ENCODE measurements around the gene HOXD4.

Gene HOXD4

DNA sequence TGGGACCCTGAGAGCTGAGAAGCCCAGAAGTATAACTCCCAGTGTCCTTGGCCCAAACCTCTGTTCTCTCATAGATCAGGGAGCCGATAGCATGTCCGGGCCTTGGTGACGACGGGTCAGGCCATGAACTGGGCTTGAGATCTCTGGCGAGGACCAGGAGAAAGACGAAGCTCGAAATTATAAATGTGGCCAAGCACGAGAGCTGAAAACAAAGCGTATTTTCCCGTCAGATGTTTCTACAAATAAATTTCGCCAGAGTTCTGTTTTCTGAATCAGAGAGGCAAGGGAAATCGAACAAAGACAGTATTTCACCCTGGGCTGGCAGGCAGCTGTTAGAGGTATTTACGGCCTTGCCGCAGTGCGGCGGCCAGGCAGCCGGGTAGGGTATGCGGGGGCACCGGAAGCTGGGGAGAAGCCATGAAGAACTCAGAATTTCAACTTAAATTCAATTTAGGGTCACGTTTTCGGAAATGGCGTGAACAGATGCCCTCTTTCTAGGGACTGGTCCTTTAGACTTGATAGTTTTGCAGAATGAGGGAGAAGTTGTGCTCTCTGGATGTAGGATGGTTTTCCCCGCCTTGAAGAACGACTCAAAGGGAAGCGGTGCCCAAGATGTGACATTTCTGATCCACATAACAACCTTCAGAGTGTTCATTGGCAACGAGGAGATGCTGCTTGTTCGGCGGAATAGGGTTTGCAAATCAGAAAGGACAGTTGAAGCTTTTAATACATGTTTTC is 12.3 kb upstream of the HOXD4 start:
- TF ChIP-seq, protein P1, sequence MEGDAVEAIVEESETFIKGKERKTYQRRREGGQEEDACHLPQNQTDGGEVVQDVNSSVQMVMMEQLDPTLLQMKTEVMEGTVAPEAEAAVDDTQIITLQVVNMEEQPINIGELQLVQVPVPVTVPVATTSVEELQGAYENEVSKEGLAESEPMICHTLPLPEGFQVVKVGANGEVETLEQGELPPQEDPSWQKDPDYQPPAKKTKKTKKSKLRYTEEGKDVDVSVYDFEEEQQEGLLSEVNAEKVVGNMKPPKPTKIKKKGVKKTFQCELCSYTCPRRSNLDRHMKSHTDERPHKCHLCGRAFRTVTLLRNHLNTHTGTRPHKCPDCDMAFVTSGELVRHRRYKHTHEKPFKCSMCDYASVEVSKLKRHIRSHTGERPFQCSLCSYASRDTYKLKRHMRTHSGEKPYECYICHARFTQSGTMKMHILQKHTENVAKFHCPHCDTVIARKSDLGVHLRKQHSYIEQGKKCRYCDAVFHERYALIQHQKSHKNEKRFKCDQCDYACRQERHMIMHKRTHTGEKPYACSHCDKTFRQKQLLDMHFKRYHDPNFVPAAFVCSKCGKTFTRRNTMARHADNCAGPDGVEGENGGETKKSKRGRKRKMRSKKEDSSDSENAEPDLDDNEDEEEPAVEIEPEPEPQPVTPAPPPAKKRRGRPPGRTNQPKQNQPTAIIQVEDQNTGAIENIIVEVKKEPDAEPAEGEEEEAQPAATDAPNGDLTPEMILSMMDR (conservative IDR thresholded peaks at IDR 0.05; ENCODE audit: low read length): no peak
- H3K4me3 ChIP-seq (ENCODE audit: low read length): peak overlapping the region; percentile 80
- DNase-seq (ENCODE audit: low read depth): peak; percentile 63

DNA sequence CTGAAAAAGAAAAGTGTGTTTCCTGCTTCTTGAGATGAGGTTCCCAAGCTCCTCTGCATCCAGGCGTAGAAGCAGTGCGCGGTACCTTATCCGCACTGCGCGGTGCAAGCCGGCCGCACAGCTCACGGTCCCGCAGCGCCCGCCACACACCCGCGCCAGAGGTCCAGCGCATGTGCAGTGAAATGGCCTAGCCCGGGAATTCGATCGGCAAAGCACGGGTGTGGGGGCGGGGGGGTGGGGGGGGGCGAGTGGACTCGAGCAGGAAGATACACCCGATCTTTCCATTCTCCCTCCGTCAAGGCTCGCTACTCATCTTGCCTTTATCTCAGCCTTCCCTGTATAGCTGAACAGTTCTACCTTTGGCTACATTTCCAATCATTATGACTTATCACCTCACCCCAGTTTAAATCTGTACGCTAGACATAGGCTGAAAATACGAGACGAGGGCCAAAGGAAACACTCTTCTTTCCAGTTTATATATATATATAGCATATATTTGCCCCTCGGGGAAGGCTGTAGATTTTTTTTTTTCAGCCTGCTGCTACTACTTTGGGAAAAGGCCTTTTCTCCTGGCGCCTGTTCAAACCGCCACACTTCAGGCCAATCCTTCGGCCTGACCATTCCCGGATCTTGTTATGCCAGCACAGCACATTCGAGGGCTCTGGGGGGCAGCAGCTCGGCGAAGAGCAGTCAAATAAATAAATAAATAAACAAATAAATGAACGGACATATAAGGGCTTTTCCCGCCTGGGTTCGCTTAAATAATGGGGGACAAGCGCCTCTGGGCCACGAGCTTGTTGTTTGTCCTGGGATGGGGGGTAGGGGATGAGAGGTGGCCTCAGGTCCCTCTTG is 11.5 kb upstream of the HOXD4 start:
- peak; percentile 71 for DNase-seq (ENCODE audit: low read depth)
- H3K4me3 ChIP-seq (ENCODE audit: low read length): peak overlapping the region; percentile 80
- TF ChIP-seq, protein P1 (conservative IDR thresholded peaks at IDR 0.05; ENCODE audit: low read length): no peak

DNA sequence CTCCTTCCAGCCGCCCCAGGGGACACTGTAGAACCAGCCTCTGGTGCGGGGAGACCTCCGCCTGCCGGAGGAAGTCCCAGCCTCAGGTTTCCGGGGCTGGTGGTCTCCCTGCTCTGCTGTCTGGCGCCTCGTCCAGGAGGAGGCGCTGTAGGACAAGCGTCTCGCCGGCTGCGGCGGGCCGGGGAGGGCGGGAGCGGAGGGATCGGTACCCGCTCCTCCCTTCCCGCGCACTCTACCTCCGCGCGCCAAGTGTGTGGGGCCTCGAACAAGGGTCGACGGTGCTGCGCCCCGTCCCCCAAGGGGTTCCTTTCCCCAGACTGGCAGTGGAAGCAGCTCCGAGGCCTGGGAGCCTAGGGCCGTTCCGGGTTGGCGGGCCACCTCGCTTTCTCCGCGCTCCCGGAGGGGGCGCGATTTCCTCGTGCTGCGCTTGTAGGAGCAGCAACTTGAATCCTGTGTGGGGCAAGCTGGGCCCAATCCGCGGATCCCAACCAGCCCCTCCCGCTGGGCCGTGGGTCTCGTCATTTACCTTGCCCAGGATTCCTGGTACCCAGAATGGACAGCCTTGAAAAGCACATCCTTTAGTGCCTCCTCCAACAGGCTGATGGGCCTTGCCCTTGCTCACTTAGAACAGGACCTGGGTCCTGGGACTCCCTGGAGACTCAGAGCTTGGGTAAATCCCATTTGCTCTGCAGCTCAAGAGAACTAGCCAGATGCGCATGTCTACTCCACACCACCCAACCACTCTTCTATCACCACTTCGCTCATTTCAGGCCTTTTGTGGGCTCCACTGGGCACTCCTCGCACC is 10.6 kb upstream of the HOXD4 start:
- H3K4me3 ChIP-seq (ENCODE audit: low read length): peak overlapping the region; percentile 80
- TF ChIP-seq, protein P1 (conservative IDR thresholded peaks at IDR 0.05; ENCODE audit: low read length): peak; percentile 72
- peak; percentile 73 for DNase-seq (ENCODE audit: low read depth)

DNA sequence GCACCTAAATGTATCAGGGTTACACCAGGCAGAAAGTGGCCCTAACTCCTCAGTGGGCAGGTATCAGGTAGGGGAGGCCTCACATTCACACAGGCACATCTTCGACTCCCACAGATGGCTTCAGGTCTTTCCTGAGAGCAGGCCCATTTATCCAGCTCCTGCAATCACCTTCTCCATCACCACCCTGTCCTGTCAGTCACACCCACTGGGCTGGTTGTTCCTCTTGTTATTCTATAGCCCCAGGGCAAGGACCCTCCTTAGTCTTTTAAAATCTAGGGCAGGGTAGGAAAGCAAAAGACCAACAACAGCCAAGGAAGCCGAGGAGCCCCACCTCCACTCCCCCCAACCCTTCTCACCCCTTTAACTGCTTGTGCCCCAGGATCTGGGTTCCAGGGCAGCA is 9.1 kb upstream of the HOXD4 start:
- H3K4me3 ChIP-seq (ENCODE audit: low read length): no peak overlapping the region
- no peak for DNase-seq (ENCODE audit: low read depth)
- TF ChIP-seq, protein P1 (conservative IDR thresholded peaks at IDR 0.05; ENCODE audit: low read length): no peak

DNA sequence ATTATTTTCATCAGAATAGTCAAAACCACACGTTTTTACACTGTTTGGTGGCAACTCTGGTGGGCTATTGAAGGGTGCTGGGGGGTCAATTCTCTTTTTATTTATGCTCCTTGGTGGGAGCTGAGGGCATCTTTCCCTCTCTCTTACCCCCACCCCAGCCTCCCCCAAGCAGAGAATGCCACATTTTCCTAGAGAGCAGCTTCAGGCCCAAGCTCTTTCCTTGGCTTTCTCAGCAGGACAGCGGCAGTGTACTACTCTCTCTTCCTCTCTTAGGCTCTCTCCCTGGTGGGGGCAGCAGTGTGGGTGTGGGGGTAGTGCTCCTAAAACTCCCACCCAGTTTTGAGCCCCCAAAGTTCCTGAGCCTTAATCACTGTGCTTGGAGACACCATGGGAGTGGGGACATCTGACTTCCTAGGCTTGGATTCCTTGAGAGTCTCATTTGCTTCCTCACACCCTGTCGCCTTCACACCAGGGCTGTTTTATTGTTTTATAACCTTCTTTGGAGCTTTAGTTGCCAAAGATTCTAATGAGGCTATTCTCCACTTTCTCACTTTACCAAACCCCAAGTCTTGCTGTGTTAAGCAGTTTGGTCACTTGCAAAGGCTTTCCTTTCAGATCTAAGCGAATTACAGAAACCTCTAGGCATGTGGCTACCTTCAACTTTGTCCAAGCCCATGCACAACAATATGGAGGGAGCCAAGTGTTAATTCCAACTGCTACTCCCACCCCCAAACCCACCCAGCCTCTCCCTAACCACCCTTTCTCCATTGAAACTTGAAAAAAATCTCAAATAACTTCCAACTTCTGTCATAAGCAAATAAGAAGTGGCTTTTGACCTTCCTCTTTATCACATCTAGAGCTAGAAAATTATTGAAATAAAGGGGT is 6.0 kb upstream of the HOXD4 start:
- TF ChIP-seq, protein P1 (conservative IDR thresholded peaks at IDR 0.05; ENCODE audit: low read length): no peak
- no peak overlapping the region for H3K4me3 ChIP-seq (ENCODE audit: low read length)
- no peak for DNase-seq (ENCODE audit: low read depth)

DNA sequence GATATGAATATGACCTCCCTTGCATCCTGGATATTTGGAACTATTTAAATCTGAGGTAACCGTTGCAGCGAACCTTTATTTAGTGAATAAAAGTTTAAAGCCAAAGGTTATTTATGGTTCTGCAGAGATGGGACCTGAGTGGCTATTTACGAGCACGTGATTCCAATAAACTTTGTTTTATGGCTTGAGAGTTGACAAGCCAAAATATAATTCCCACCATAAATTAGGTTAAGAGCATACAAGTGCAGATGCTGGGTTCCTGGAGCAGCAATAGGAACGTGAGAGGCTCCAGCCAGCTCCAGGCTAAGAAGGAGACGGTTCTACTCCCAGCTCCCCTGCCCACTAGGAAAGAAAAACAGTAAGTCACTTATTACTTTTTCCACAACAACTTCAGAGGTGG is 5.2 kb upstream of the HOXD4 start:
- H3K4me3 ChIP-seq (ENCODE audit: low read length): no peak overlapping the region
- DNase-seq (ENCODE audit: low read depth): no peak
- TF ChIP-seq, protein P1 (conservative IDR thresholded peaks at IDR 0.05; ENCODE audit: low read length): no peak

Measured in AG10803 (cell line).